ENCODE results near the gene KRTAP10-12.

The KRTAP10-12 gene

GRCh38 chr21:44736291-44737004 lies 39.5 kb downstream of the KRTAP10-12 start:
- in situ Hi-C loops (cut with MboI; ENCODE audit: low pct_unique_long_range_greater_than_20kb, low sequenced_read_pairs, unreplicated experiment): no loop called here
- no peak for DNase-seq (ENCODE audit: low spot score)
- TF ChIP-seq, protein P1, sequence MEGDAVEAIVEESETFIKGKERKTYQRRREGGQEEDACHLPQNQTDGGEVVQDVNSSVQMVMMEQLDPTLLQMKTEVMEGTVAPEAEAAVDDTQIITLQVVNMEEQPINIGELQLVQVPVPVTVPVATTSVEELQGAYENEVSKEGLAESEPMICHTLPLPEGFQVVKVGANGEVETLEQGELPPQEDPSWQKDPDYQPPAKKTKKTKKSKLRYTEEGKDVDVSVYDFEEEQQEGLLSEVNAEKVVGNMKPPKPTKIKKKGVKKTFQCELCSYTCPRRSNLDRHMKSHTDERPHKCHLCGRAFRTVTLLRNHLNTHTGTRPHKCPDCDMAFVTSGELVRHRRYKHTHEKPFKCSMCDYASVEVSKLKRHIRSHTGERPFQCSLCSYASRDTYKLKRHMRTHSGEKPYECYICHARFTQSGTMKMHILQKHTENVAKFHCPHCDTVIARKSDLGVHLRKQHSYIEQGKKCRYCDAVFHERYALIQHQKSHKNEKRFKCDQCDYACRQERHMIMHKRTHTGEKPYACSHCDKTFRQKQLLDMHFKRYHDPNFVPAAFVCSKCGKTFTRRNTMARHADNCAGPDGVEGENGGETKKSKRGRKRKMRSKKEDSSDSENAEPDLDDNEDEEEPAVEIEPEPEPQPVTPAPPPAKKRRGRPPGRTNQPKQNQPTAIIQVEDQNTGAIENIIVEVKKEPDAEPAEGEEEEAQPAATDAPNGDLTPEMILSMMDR (IDR thresholded peaks at IDR 0.05; ENCODE audit: extremely low read depth, insufficient read depth, missing control alignments): no peak

GRCh38 chr21:44737706-44738354 lies 40.9 kb downstream of the KRTAP10-12 start:
- TF ChIP-seq, protein P1 (IDR thresholded peaks at IDR 0.05; ENCODE audit: extremely low read depth, insufficient read depth, missing control alignments): no peak
- DNase-seq (ENCODE audit: low spot score): no peak

GRCh38 chr21:44738621-44739020 lies 41.6 kb downstream of the KRTAP10-12 start:
- TF ChIP-seq, protein P1 (IDR thresholded peaks at IDR 0.05; ENCODE audit: extremely low read depth, insufficient read depth, missing control alignments): no peak
- no peak for DNase-seq (ENCODE audit: low spot score)
- in situ Hi-C loops (cut with MboI; ENCODE audit: low pct_unique_long_range_greater_than_20kb, low sequenced_read_pairs, unreplicated experiment): no loop called here

More at GRCh38 chr21:44737706-44738354, 40.9 kb downstream of the KRTAP10-12 start:
- in situ Hi-C loops (cut with MboI; ENCODE audit: low pct_unique_long_range_greater_than_20kb, low sequenced_read_pairs, unreplicated experiment): no loop called here

- in situ Hi-C loops (cut with MboI; ENCODE audit: low pct_unique_long_range_greater_than_20kb, low sequenced_read_pairs, unreplicated experiment): no loop called here
- TF ChIP-seq, protein P1 (IDR thresholded peaks at IDR 0.05; ENCODE audit: extremely low read depth, insufficient read depth, missing control alignments): no peak
- no peak for DNase-seq (ENCODE audit: low spot score)
These were observed 42.3 kb downstream of the KRTAP10-12 start for GRCh38 chr21:44739316-44739715.

DNA sequence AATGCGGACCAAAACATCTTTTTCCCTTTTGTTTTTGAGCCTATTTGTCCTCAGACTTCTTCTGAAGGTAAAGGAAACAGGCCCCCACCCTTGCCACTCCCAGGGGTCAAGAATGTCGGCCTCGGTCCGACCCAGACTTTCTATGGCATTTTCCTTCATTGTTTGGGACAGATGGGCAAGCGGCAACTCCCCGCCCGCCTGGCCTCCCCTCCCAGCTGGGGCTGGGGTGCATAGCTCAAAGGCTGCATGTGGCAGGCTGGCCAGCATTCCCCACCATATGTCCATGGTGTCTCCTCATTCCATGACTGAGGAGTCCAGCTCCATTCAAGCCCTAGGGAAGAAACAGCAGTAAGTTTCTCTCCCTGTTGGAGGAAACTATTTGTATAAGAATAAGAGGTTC lies 43.8 kb downstream of the KRTAP10-12 start:
- TF ChIP-seq, protein P1 (IDR thresholded peaks at IDR 0.05; ENCODE audit: extremely low read depth, insufficient read depth, missing control alignments): no peak
- DNase-seq (ENCODE audit: low spot score): no peak
- in situ Hi-C loops (cut with MboI; ENCODE audit: low pct_unique_long_range_greater_than_20kb, low sequenced_read_pairs, unreplicated experiment): no loop called here

- DNase-seq (ENCODE audit: low spot score): no peak
- in situ Hi-C loops (cut with MboI; ENCODE audit: low pct_unique_long_range_greater_than_20kb, low sequenced_read_pairs, unreplicated experiment): no loop called here
- TF ChIP-seq, protein P1 (IDR thresholded peaks at IDR 0.05; ENCODE audit: extremely low read depth, insufficient read depth, missing control alignments): no peak
These were observed 44.9 kb downstream of the KRTAP10-12 start for GRCh38 chr21:44741921-44742320.
